A172 (cell line): ENCODE measurements around the gene ZNF780A. TPM values are rescaled to one million over a fixed set of nuclear protein-coding genes. Genes with fewer than 3 reads are reported as not detected.
"Not testable (repeated sequence)": the region's sequence is repeated elsewhere in the genome, so short reads cannot be mapped to it uniquely, and the experiment has no call there.

Source experiments
- DNase-seq: peaks from one replicate; pipeline ENCODE4 v3.0.0-alpha.2; 2015; ENCODE audit warnings: low spot score
- total RNA-seq: library from RNA; depleted of rRNA; stranded (reverse); fragments of >200 nt; shearing (Covaris generic); gene quantifications from 2 replicates; pipeline ENCODE4 v1.2.3, GENCODE V29; 2014

The ZNF780A gene
- total RNA-seq, 1 experiment from 2014 or later, result 6.7 TPM

DNA sequence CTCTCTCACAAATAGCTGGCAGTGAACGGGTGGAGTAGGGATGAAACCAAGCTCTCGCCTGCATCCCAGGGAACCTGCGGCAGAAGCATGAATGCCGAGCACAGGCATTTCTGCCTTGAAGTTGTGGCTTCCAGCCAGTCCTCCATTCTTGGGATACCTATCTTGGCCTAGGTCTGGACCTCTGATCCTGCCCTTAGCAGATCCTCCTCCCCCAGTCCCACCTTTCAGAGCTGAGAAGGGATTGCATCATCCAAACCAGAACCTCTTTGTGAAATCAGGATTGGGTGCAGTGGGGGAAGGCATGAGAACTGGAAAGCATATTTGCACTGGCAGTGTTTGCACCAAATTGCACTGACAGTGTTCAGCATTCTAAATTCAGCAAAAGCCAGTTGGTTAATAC is 5.8 kb downstream of the ZNF780A start:
- DNase-seq, result no peak

DNA sequence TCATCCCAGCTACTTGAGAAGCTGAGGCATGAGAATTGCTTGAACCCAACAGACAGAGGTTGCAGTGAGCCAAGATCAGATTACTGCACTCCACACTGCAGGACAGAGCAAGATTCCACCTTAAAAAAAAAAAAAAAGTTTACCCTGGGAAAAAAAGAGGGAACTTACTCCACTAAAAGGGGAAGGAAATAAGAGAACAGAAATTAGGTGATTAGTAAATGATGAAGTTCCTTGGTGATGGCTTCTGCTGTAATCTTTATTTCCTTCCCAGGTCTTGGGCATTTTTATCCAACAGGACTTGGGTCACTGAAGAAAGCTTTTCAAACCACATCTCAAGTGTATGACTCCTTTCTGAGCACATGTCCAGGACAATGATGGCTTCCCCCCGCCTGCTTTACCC is 9.3 kb downstream of the ZNF780A start:
- DNase-seq, result no peak

DNA sequence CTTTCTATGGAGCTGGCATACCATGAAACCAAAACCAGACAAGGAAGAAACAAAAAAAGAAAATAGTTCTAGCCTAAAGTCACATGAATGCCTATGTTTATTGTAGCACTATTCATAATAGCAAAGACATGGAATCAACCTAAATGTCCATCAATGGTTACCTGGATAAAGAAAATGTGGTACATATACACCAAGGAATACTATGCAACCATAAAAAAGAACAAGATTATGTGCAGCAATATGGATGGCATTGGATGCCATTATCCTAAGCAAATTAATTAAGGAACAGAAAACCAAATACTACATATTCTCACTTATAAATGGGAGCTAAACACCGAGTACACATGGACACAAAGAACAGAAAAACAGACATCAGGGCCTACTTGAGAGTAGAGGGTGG is 10.5 kb downstream of the ZNF780A start:
- DNase-seq, result no peak

DNA sequence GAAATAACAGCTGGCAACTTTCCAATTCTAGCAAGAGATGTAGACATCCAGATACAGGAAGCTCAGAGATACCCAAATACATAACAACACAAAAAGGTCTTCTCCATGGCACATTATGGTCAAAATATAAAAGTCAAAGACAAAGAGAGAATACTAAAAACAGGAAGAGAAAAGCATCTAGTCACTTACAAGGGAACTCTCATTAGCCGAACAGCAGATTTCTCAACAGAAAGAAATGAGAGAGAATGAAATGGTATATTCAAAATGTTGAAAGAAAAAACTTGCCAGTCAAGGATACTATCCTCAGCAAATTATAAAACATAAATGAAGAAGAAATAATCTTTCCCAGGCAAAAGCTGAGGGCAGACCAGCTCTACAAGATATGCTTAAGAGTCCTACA is 12.4 kb downstream of the ZNF780A start:
- DNase-seq, result no peak

DNA sequence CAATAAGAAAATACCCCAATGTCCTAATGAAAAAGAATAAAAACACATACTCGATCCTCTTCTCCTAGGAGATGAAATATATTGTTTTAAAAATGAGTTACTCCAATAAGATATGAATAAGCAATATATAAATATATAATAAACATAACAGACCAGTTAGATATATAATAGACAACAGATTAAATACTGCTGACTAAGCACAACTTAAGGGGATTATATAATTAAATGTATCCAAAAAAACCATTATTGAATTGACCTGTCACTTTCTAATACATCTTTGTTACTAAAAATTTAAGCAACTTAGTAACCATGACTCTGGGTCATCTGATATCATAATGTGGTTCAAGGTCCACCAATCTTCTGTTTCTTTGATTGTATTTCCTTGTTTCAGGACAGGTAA is 20.7 kb downstream of the ZNF780A start:
- no peak for DNase-seq

DNA sequence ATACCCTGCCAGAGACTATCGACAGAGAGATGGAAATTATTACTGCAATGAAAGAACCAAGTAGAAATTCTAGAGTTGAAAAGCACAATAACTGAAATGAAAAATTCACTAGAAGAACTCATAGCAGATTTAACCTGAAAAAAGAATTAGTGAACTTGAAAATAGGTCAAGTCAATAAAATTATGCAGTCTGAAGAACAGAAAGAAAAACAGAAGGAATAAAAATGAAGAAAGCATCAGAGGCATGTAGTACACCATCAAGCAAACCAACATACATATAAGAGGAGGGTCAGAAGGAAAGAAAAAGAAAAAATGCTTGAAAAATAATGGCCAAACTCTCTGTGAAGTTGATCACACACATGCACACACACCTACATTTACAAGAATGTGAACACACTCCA is 31.1 kb downstream of the ZNF780A start:
- DNase-seq, result no peak

DNA sequence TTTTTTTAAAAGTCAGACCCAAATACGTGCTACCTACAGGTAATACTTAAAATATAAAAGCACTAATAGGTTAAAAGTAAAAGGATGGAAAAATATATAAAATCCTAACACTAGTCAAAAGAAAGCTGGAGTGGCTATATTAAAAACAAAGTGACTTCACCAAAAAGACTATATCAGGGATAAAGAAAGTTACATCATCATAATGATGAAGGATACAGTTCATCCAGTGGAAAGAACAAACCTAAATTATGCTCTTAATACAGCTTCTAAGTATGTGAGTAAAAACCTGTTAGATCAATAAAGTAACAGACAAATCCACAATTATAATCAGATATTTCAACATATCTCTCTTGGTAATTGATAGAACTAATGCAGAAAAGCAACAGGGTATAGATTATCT is 33.6 kb downstream of the ZNF780A start:
- DNase-seq, result no peak

DNA sequence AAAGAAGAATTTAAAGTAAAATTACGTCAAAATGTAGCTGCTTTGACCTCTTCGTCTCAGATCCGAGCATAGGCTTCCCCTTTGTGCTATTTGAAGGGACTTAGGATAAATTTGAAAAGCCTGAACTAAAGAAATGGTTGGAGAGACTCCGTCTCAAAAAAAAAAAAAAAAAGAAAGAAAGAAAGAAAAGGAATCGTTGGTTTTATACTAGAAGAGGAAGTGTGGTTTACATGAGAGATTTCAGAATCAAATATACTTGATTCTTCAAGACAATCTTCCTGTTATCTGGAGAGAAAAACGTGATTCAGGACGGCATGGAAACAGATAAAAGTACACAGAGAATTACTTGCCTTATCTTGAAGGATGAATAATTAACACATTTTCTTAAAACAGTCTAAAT is 34.2 kb downstream of the ZNF780A start:
- DNase-seq, result no peak

DNA sequence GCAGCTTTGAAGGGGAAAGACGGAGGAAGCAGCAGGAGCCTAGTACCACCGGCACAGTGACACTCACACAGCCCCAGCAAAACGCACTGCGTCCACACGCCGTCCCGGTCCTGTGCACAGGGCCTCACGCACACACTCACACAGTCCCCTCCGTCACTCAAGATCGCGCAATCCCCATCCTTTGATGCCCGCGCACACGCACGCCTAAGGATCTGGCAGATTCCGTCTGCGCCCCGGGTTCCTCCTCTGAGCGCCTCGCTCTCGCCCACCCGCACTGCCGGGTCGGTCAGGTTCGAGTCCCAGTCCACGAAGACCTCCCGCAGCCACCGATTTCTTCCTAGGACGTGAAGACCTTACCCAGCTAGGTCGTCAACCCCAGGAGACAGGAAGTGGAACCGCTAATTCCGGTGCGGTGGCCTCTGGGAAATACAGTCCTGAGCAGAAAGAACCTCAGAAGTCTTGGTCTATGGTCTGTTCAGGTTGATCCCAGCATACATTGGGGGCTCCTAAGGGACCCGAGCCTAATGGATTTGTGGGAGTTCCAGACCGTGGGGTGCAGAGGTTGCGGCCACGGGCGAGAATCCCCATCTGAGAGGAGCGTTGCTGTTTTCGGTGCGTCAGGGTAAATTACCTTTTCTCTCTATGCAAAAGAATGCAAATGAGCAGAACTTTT is 34.8 kb downstream of the ZNF780A start, which contains the start of gene ZNF780B:
ZNF780B (minus strand) TSS at position 400 of the 673 bp plus-strand sequence. CDS start 5,899 bp downstream, outside the sequence.
- DNase-seq, result peak; percentile 61

DNA sequence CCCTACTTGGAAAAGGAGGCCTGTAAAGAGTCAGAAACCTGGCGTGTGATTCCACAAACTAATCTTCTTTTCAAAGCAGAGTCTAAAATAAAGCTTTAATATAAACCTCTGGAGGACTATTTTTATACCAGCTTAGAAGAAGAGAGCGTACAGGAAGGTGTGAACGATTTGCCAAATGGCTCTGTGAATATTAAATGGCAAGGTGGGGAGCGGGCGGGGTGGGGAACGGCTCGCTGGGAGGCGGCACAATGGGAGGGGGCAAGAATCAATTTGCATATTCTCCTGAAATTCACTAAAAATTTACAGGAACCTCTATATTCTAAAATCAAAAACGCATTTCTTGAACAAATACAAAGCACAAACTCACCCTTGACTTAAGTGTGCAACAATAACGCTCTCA is 35.7 kb downstream of the ZNF780A start:
- no peak for DNase-seq

DNA sequence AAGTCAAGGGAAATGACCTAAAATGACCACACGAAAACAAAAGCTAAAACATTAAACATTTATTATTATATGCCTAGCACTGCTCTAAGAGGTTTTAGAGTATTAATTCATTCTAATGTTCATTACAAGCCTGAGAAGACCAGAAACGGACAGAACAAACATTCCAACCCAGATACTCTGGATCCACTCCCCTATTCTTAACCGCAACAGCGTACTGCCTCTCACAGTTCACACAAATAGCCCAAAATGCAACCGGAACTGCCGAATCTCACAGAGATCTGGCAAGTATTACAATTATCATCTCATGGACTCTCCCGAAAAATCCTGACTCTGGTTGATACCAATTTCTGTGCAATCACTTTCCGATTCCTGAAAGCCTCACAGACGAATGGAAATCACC is 36.1 kb downstream of the ZNF780A start:
- DNase-seq, result no peak

DNA sequence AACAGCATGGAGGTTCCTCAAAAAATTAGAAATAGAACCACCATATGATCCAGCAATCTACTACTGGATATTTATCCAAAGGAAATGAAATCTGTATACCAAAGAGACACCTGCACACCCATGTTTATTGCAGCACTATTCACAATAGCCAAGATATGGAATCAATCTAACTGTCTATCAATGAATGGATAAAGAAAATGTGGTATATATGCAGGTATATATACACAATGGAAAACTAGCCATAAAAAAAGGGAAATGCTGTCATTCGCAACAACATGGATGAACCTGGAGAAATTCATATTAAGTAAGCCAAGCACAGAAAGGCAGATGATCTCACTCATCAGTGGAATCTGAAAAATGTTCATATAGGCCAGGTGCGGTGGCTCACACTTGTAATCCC is 37.3 kb downstream of the ZNF780A start:
- DNase-seq, result no peak

DNA sequence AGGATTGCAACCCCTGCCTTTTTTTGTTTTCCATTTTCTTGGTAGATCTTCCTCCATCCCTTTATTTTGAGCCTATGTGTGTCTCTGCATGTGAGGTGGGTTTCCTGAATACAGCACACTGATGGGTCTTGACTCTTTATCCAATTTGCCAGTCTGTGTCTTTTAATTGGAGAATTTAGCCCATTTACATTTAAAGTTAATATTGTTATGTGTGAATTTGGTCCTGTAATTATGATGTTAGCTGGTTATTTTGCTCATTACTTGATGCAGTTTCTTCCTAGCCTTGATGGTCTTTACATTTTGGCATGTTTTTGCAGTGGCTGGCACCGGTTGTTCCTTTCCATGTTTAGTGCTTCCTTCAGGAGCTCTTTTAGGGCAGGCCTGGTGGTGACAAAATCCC is 49.0 kb downstream of the ZNF780A start:
- not testable (repeated sequence) for DNase-seq

DNA sequence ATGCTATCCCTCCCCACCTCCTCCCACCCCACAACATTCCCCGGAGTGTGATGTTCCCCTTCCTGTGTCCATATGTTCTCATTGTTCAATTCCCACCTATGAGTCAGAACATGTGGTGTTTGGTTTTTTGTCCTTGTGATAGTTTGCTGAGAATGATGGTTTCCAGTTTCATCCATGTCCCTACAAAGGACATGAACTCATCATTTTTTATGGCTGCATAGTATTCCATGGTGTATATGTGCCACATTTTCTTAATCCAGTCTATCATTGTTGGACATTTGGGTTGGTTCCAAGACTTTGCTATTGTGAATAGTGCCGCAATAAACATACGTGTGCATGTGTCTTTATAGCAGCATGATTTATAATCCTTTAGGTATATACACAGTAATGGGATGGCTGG is 52.7 kb downstream of the ZNF780A start:
- not testable (repeated sequence) for DNase-seq

DNA sequence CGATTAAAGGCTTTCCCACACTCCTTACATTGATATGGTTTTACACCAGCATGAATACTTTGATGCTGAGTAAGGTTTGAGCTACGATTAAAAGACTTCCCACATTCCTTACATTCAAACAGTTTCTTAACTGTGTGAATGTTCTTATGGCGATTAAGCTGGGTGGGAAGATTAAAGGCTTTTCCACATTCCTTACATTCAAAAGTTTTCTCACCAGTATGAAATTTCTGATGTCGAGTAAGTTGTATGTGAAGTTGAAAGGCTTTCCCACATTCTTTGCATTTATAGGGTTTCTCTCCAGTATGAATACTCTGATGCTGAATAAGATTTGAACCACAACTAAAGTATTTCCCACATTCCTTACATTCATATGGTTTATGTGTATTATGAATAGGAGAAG is 54.7 kb downstream of the ZNF780A start:
- peak; percentile 36 for DNase-seq

DNA sequence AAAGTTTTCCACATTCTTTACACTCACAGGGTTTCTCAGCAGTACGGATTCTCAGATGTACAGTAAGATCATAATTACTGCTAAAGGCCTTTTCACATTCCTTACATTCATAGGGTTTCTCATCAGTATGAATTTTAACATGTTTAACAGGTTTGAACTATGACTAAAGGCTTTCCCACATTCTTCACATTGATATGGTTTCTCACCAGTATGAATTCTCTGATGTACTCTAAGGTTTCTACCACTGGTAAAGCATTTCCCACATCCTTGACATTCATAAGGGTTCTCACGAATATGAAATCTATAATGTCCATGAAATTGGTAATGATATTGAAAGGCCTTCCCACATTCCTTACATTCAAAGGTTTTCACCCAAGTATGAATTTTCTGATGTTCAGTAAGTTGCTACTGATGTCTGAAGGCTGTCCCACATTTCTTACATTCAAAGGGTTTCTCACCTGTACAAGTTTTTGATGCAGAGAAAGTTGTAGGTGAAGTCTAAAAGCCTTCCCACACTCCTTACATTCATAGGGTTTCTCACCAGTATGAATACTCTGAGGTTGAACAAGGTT is 56.7 kb downstream of the ZNF780A start:
- no peak for DNase-seq

DNA sequence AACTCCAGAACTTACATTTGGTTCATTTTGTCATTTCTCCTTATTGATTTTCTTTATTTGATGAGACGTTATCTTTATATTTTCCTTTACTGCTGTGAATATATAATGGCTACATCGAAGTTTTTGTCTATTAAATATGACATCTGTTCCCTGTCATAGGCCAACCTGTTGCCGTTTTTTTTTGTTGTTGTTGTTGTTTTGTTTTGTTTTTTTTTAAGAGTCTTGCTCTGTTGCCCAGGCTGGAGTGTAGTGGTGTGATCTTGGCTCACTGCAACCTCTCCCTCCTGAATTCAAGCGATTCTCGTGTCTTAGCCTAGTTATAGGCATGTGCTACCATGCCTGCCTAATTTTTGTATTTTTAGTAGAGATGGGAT is 64.2 kb downstream of the ZNF780A start:
- DNase-seq, result no peak

DNA sequence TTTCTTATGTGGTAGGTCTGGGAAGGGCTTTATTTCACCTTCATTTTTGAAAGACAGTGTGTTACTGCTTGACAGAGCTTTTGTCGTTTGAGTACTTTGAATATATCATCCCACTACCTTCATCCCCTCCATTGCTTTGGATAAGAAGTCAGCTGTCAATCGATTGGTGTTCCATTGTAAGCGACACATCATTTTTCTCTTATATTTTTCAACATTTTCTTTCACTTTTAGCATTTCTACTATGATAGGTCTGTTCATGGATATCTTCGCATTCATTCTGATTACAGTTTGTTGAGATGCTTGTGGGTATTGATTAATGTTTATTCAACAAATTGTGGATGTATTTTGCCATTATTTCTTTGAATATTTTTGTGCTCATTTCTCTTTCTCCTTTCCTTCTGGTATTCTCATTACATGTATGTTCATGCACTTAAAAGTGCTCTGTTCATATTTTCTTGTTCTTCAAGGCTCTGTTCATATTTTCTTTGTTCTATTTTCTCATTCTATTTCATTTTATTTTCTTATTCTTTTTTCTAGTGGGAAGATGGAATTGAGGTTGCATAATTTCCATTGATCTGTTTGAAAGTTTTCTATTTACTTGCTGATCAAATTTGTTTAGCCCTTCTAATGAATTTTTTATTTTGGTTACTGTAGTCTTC is 64.7 kb downstream of the ZNF780A start:
- DNase-seq, result no peak

DNA sequence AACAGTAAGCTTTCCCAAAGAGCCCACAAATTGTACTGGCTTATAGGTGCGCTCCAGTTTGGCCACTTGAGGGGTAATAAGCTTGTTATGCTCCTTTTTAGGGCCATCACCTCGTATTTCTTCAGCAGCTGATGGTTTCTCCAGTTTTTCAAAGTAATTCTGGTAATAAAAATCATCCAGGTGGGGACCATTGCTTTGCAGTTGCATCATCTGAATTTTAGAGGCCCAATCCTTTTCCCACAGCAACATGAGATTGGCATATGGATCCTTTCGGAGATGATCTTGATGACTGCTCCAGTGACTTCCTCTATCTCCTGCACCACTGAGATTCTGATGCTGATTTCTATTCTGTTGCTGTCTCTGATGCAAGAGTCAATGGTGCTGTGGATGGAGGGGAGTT is 66.8 kb downstream of the ZNF780A start:
- no peak for DNase-seq
